Kidney (tissue), 14 donors: ENCODE results near the gene IDH3B. TPM values are rescaled to one million over a fixed set of nuclear protein-coding genes. Genes with fewer than 3 reads are reported as not detected.

Source experiments
- DNase-seq, 5 donors: peaks; one replicate each; pipeline ENCODE4 v3.0.0-alpha.2; 2013 to 2020
- FAIRE-seq: peaks from 2 replicates; lab custom pipeline; 2012; peaks lifted over from hg19 to GRCh38; lab: Jason Lieb, UNC
- H3K27ac ChIP-seq, 2 donors: one replicate each; pipeline ENCODE4 v1.7.0; 2013; ENCODE audit warnings: low read depth in 2 of 2, low read length in 2 of 2, inconsistent platforms in 1 of 2
- H3K27me3 ChIP-seq: one replicate; pipeline ENCODE4 v1.7.1; 2013; ENCODE audit warnings: low read length, inconsistent platforms; ENCODE audit not compliant: control insufficient read depth, insufficient read depth
- H3K36me3 ChIP-seq, 3 donors: one replicate each; pipeline versions ENCODE4 v1.7.0 to v1.7.1; 2013; ENCODE audit warnings: low read length in 3 of 3, control low read depth in 1 of 3, inconsistent platforms in 1 of 3; ENCODE audit not compliant: insufficient read depth in 3 of 3, control insufficient read depth in 2 of 3
- H3K4me1 ChIP-seq, 3 donors: one replicate each; pipeline versions ENCODE4 v1.7.0 to v1.7.1; 2013; ENCODE audit warnings: low read length in 3 of 3, inconsistent platforms in 1 of 3, low read depth in 1 of 3; ENCODE audit not compliant: control insufficient read depth in 2 of 3, insufficient read depth in 2 of 3
- H3K4me3 ChIP-seq, 3 donors: one replicate each; pipeline versions ENCODE4 v1.7.0 to v1.8.1; 2013; ENCODE audit warnings: low read length in 3 of 3, control low read depth in 1 of 3, inconsistent platforms in 1 of 3
- H3K9ac ChIP-seq, 3 donors: one replicate each; pipeline versions ENCODE4 v1.7.0 to v1.7.1; 2013; ENCODE audit warnings: low read length in 3 of 3, control low read depth in 1 of 3, inconsistent platforms in 1 of 3
- H3K9me3 ChIP-seq, 3 donors: one replicate each; pipeline versions ENCODE4 v1.7.0 to v1.7.1; 2013; ENCODE audit warnings: low read length in 3 of 3, control low read depth in 1 of 3, inconsistent platforms in 1 of 3; ENCODE audit not compliant: control insufficient read depth in 2 of 3, insufficient read depth in 1 of 3
- intact Hi-C: fragments of 100-400 bp; cut with DNase I; formaldehyde crosslinking; loops from one replicate; pipeline ENCODE4 v1.11.1; 2022
- microRNA-seq: library from miRNA; unstranded; fragments of <30 nt; microRNA quantifications from one replicate; pipeline ENCODE4 v1.2.0, GENCODE V29; 2020
- polyA plus RNA-seq: library from polyadenylated mRNA; stranded (reverse); fragments of 350-450 nt; fragmentation: Illumina TruSeq; extraction: RNeasy Lipid Tissue Mini Kit (QIAGEN cat#74804); gene quantifications from one replicate; pipeline ENCODE4 v1.2.3, GENCODE V29; 2014; ENCODE audit warnings: low read depth, low replicate concordance; ENCODE audit not compliant: insufficient read depth
- total RNA-seq: library from RNA; stranded (reverse); fragmentation: NEBNext Ultra II Directional; extraction: Animal tissue kit (Norgen Biotek cat#: 25700); gene quantifications from one replicate; pipeline ENCODE4 v1.2.1, GENCODE V29; 2021
- TF ChIP-seq, protein P1 (sequence below): IDR thresholded peaks from 3 replicates; pipeline ENCODE4 v1.5.1; 2012; ENCODE audit warnings: mild to moderate bottlenecking, moderate library complexity, borderline replicate concordance; ENCODE audit not compliant: insufficient read depth; ENCODE audit errors: extremely low read depth
- donor health status: control.
- donor health status: control.
- donor health status: control.
- donor health status: control.
- donor health status: control.
- donor health status: DM: yes; HTN: yes; CAD: no.
- donor health status: Normal renal cell carcinoma (clear cell type).

IDH3B gene
- total and polyA plus RNA-seq, 2 donors from 2014 or later, result 77.3 to 134 TPM

DNA sequence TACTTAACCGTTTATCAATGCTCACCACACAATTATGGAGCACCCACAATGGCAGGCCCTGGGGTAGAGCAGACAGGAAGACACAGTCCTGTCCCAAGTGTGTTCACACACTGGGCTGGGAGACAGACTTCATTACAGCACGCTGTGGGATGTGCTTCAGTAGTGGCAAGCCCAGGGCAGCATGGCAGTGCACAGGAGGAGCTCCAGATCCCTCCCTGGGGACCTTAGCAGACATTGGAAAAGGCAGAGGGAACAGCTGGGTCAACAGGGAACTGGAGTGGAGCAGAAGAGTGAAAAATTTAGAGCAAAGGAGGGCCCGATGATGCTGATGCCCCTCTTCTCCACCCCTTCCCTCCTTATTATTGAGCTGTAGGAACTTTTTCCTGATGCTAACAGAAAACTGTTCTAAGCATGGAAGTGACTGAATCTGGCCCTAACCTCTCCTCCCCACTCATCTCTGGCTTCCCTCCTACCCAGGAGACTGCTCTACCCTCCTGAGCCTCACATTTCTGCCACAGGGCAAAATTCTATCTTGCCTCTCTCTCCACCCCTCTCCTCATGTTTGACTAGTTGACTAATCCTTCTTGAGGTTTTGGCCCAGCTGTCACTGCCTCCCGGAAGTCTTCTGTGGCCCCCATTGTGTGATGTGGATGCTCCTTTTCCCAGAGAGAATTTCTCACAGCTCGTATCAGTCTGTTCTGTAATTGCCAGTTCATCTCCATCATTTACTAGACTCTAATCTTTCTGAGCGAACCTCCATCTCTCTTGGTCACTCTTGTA is 52.9 kb downstream of the IDH3B start:
- H3K27me3 ChIP-seq, result no peaks in the 10 kb centered on the region
- no peak for DNase-seq
- TF ChIP-seq, protein P1, sequence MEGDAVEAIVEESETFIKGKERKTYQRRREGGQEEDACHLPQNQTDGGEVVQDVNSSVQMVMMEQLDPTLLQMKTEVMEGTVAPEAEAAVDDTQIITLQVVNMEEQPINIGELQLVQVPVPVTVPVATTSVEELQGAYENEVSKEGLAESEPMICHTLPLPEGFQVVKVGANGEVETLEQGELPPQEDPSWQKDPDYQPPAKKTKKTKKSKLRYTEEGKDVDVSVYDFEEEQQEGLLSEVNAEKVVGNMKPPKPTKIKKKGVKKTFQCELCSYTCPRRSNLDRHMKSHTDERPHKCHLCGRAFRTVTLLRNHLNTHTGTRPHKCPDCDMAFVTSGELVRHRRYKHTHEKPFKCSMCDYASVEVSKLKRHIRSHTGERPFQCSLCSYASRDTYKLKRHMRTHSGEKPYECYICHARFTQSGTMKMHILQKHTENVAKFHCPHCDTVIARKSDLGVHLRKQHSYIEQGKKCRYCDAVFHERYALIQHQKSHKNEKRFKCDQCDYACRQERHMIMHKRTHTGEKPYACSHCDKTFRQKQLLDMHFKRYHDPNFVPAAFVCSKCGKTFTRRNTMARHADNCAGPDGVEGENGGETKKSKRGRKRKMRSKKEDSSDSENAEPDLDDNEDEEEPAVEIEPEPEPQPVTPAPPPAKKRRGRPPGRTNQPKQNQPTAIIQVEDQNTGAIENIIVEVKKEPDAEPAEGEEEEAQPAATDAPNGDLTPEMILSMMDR, result no peak
- H3K9me3 ChIP-seq, result peaks cover 0 to 5% (median 5%) of the 10 kb centered on the region in 3 donors
- no peak overlapping the region for H3K27ac ChIP-seq
- H3K4me1 ChIP-seq, result no peaks in the 10 kb centered on the region
- FAIRE-seq, result no peak
- no peak overlapping the region for H3K4me3 ChIP-seq
- H3K9ac ChIP-seq, result no peak overlapping the region
- intact Hi-C loops, result no loop called here
- no peaks in the 10 kb centered on the region for H3K36me3 ChIP-seq

DNA sequence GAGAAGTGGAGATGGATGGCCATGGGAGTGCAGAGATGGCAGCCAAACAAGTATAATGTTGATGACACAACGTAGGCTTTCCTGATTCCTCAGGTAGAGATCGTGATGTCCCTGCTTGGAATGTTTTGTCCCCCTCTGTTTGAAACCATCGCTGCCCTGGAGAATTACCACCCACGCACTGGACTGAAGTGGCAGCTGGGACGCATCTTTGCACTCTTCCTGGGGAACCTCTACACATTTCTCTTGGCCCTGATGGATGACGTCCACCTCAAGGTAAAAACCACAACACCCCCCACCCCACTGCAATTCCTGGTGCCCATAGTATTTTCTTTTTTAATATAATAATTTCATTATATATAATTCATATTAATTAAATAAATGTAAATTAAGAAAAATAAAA is 53.7 kb downstream of the IDH3B start:
- H3K36me3 ChIP-seq, result no peaks in the 10 kb centered on the region
- no peak overlapping the region for H3K4me3 ChIP-seq
- no peak overlapping the region for H3K27ac ChIP-seq
- H3K9me3 ChIP-seq, result peaks cover 0 to 6% (median 5%) of the 10 kb centered on the region in 3 donors
- no peaks in the 10 kb centered on the region for H3K27me3 ChIP-seq
- H3K9ac ChIP-seq, result no peak overlapping the region
- FAIRE-seq, result no peak
- H3K4me1 ChIP-seq, result no peaks in the 10 kb centered on the region
- TF ChIP-seq, protein P1, result no peak
- intact Hi-C loops, result no loop called here
- DNase-seq, result no peak

Small RNA genes lying within 50 kb of the gene (microRNA-seq; reads per million reads assigned to microRNA genes)
- gene MIR1292, result 2.0 reads per million

Other genes with a start within 250 kb of the IDH3B start
- 118 TPM for gene SNRPB, start 193.4 kb downstream of the IDH3B start, total RNA-seq
- gene SNRPB, start 193.4 kb downstream of the IDH3B start, polyA plus RNA-seq, result 144 TPM
- 12.1 TPM for gene ZNF343, start 155.3 kb downstream of the IDH3B start, total RNA-seq
- 7.9 TPM for gene ZNF343, start 155.3 kb downstream of the IDH3B start, polyA plus RNA-seq
- not detected for gene TMC2, start 127.6 kb downstream of the IDH3B start, total RNA-seq
- gene TMC2, start 127.6 kb downstream of the IDH3B start, polyA plus RNA-seq, result not detected
- gene NOP56, start 11.6 kb downstream of the IDH3B start, total RNA-seq, result 110 TPM
- gene NOP56, start 11.6 kb downstream of the IDH3B start, polyA plus RNA-seq, result 68.8 TPM
- 10.2 TPM for gene EBF4, start 28.6 kb upstream of the IDH3B start, total RNA-seq
- 8.8 TPM for gene EBF4, start 28.6 kb upstream of the IDH3B start, polyA plus RNA-seq
- 5.2 TPM for gene CPXM1, start 136.4 kb upstream of the IDH3B start, total RNA-seq
- 7.1 TPM for gene CPXM1, start 136.4 kb upstream of the IDH3B start, polyA plus RNA-seq
- not detected for gene C20orf141, start 150.8 kb upstream of the IDH3B start, total RNA-seq
- gene C20orf141, start 150.8 kb upstream of the IDH3B start, polyA plus RNA-seq, result not detected
- gene TMEM239, start 152.1 kb upstream of the IDH3B start, total RNA-seq, result not detected
- not detected for gene TMEM239, start 152.1 kb upstream of the IDH3B start, polyA plus RNA-seq
- gene PCED1A, start 176.4 kb upstream of the IDH3B start, total RNA-seq, result 47.7 TPM
- gene PCED1A, start 176.4 kb upstream of the IDH3B start, polyA plus RNA-seq, result 43.6 TPM
- gene VPS16, start 176.5 kb upstream of the IDH3B start, total RNA-seq, result 38.6 TPM
- 38.8 TPM for gene VPS16, start 176.5 kb upstream of the IDH3B start, polyA plus RNA-seq
- gene PTPRA, start 209.3 kb upstream of the IDH3B start, total RNA-seq, result 70.3 TPM
- gene PTPRA, start 209.3 kb upstream of the IDH3B start, polyA plus RNA-seq, result 33.1 TPM